ENCODE data around the gene DICER1. TPM values are rescaled to one million over a fixed set of nuclear protein-coding genes. Genes with fewer than 3 reads are reported as not detected.
"Not testable (repeated sequence)": the region's sequence is repeated elsewhere in the genome, so short reads cannot be mapped to it uniquely, and the experiment has no call there.

DICER1 gene
- total RNA-seq, 1 experiment from 2014 or later = 11.2 TPM

DNA sequence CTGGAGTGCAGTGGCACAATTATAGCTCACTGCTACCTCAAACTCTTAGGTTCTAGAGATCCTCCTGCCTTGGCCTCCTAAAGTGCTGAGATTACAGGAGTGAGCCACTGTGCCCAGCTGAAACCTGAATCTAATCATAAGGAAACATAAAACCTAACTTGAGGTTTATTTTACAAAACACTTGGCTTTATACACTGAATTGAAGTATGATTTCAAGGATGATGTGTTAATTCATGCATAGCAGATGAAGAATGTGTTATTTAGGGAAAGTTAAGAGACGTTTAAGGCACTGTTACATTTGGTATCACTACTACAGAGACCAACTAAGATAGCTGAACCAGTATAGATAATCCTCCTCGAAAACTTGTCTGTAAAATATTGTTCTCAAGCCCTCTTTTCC is 6.4 kb downstream of the DICER1 start:
- DNase-seq (ENCODE audit: low spot score) = no peak

GRCh38 chr14:95149441-95149840 is 7.9 kb downstream of the DICER1 start:
- no peak for DNase-seq (ENCODE audit: low spot score)

- DNase-seq (ENCODE audit: low spot score) = no peak
Observed at GRCh38 chr14:95147597-95147996, 9.7 kb downstream of the DICER1 start.

DNA sequence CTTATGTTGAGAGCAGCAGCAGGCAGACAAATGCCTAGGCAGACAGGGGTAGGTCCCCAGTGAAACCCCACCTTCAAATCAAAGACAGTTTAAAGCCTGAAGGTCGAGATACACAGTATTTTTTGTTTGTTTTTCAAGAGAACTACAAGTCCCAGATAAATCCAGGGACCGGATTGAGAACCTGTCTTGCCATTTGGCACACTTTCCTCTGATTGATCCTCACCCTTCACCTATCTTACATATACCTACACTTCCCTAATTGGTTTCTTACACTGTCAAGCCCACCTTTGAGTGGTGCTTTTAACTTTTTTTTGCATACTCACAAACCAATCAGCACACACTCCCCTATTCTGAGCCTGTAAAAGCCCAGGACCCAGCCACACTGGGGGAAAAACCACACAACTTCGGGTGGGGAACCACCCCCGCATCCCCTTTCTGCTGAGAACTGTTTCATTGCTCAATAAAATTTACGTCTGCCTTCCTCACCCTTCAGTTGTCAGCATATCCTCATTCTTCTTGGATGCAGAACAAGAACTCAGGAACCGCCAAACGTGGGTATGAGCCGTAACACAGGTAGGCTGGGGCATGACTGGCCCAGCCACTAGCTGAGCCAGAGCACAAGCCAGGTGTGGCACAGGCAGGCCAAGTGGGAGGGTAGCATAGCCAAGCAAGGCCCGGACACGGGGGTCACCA is 11.1 kb downstream of the DICER1 start:
- DNase-seq (ENCODE audit: low spot score) = no peak

GRCh38 chr14:95144849-95145248 is 12.5 kb downstream of the DICER1 start:
- DNase-seq (ENCODE audit: low spot score) = no peak

- no peak for DNase-seq (ENCODE audit: low spot score)
Observed at GRCh38 chr14:95143808-95144620, 13.3 kb downstream of the DICER1 start.

DNA sequence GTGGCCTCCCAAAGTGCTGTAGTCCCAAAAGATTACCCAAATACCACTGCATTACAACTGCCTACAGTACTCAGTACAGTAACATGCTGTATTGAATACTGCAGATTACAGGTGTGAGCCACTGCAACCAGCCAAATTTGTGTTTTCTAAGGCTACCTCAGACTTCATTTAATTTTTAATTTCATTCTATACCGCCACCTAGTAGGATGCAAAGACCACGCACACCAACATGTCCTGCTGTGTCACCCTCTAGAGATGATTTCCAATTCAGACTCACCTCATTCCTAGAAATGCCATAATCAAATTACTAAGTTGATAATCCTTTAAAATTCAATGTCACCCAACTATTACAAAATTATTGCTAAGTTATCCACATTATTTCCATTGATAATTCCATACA is 15.1 kb downstream of the DICER1 start:
- no peak for DNase-seq (ENCODE audit: low spot score)

- no peak for DNase-seq (ENCODE audit: low spot score)
Observed at GRCh38 chr14:95141684-95142083, 15.6 kb downstream of the DICER1 start.

- no peak for DNase-seq (ENCODE audit: low spot score)
Observed at GRCh38 chr14:95140060-95140858, 17.1 kb downstream of the DICER1 start.

DNA sequence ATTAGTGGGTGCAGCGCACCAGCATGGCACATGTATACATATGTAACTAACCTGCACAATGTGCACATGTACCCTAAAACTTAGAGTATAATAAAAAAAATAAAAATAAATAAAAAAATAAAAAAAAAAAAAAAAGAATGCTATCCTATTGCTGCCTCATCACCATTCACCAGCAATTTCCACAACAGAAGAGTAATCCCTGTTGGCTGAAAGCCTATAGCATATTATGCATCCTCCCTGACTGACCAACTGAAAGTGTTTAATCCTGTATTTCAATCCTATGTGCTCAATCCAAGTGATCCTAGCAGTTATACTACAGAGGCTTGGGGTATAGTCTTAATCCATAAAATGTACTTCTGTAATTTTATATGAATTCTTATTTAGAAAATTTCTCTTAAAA is 18.5 kb downstream of the DICER1 start:
- no peak for DNase-seq (ENCODE audit: low spot score)

GRCh38 chr14:95138455-95138854 is 18.9 kb downstream of the DICER1 start:
- DNase-seq (ENCODE audit: low spot score) = not testable (repeated sequence)

GRCh38 chr14:95137804-95138167 is 19.5 kb downstream of the DICER1 start:
- DNase-seq (ENCODE audit: low spot score) = peak; percentile 54

DNA sequence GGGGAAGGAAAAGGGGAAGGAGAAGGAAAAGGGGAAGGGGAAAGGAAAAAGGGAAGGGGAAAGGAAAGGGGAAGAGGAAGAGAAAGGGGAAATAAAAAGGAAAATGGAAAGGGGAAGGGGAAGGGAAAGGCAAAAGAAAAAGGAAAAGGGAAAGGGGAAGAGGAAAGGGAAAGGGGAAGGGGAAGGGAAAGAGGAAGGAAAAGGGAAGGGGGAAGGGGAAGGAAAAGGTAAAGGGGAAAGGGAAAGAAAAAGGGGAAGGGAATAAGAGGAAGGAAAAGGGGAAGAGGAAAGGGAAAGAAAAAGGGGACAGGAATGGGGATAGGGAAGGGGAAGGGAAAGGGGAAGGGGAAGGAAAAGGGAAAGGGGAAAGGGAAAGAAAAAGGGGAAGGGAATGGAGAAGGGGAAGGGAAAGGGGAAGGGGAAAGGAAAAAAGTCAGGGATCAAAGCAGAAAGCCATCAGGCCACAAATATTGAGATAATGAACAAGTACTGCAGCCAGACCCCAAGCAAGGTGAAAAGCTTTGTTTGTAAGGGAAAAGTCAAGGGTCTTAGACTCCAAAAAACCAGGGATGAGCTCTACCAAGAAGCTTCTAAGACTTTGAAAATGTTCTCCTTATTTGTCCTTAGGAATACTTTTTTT is 20.0 kb downstream of the DICER1 start:
- DNase-seq (ENCODE audit: low spot score) = no peak

GRCh38 chr14:95136631-95137030 is 20.7 kb downstream of the DICER1 start:
- DNase-seq (ENCODE audit: low spot score) = no peak

- DNase-seq (ENCODE audit: low spot score) = no peak
Observed at GRCh38 chr14:95134304-95134933, 22.9 kb downstream of the DICER1 start.

DNA sequence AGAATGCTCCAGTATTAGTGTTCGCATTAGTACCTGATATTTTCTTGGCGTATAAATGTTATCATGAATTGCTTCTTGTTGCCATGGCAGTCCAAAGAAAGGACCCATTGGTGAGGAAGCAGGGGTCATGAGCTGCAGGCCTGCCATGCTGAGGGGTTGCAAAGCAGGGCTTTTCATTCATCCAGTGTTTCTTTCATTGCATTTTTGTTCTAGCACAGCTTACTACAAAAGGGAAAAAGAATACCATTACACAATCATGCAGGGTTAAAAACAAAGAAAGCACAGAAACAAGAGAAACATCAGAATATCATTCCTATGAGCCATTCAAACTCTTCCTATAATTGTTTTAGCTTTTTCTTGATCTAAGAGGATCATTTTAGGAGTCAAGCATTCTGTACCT is 24.0 kb downstream of the DICER1 start:
- DNase-seq (ENCODE audit: low spot score) = no peak

GRCh38 chr14:95132760-95133159 is 24.6 kb downstream of the DICER1 start:
- DNase-seq (ENCODE audit: low spot score) = no peak

GRCh38 chr14:95130549-95130948 is 26.8 kb downstream of the DICER1 start:
- DNase-seq (ENCODE audit: low spot score) = no peak

DNA sequence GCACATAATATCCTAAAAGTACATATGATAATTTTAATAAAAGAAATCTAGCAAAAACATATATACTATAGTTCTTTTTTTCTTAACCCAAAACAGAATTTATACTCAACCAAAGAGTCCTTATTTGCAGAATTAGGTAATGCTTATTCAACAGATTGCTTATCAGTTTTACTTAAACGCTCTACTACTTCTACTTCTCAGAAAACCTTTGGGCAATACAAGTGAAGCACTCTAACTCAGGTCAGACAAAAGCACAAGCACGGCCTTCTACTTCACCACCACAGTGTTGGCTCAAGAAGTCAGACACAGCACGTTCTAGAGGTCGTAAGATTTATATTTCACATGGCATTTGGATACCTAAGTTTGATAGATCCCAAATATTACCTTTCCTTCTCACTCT is 29.2 kb downstream of the DICER1 start:
- DNase-seq (ENCODE audit: low spot score) = no peak

DNA sequence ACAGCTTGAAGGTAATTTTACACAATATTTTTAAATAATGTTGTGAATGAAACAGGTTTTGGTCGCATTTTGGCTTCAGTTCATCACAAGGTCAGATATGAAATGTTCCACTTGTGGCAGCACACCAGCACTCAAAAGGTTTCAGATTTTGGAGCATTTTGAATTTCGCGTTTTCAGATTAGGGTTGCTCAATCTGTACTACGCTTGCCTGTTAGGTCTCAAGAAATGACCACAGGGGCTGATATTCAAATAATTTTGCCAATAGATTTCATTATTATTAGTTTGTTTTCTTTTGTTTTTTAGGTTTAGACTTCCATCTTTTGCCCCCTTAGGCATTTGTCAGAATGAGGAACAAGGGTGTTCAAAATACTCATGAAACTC is 29.8 kb downstream of the DICER1 start:
- DNase-seq (ENCODE audit: low spot score) = no peak

GRCh38 chr14:95126906-95127530 is 30.3 kb downstream of the DICER1 start:
- DNase-seq (ENCODE audit: low spot score) = no peak

Data from HT-29 (cell line).